Heart left ventricle (tissue), 16 donors: ENCODE measurements around the gene CLEC12A. TPM values are rescaled to one million over a fixed set of nuclear protein-coding genes. Genes with fewer than 3 reads are reported as not detected.
"Not testable (repeated sequence)": the region's sequence is repeated elsewhere in the genome, so short reads cannot be mapped to it uniquely, and the experiment has no call there.

Experiments
- ATAC-seq, 4 donors: fragments of 200-7000 bp; cut with Tn5 transposase; one replicate each; pipeline ENCODE4 v1.9.1; 2020 to 2022; ENCODE audit warnings: moderate library complexity in 4 of 4, mild to moderate bottlenecking in 3 of 4, moderate number of reproducible peaks in 1 of 4
- DNase-seq, 5 donors: peaks; one replicate each; pipeline ENCODE4 v3.0.0-alpha.2; 2020
- H3K27ac ChIP-seq, 12 donors: fragments of 200-600 bp; sonication (generic) in 4 of 12; one replicate each; pipeline versions ENCODE4 v1.5.0 to v1.8.0; 2016 to 2022; ENCODE audit warnings: mild to moderate bottlenecking in 2 of 12
- H3K27me3 ChIP-seq, 9 donors: fragments of 200-600 bp; sonication (generic) in 2 of 9; one replicate each; pipeline versions ENCODE4 v1.5.1 to v1.8.0; 2016 to 2022; ENCODE audit warnings: mild to moderate bottlenecking in 3 of 9
- H3K36me3 ChIP-seq, 9 donors: fragments of 200-600 bp; sonication (generic) in 2 of 9; one replicate each; pipeline versions ENCODE4 v1.5.0 to v1.8.0; 2018 to 2022; ENCODE audit warnings: mild to moderate bottlenecking in 2 of 9
- H3K4me1 ChIP-seq, 12 donors: fragments of 200-600 bp; sonication (generic) in 4 of 12; one replicate each; pipeline versions ENCODE4 v1.5.0 to v1.8.0; 2016 to 2022; ENCODE audit warnings: mild to moderate bottlenecking in 3 of 12
- H3K4me3 ChIP-seq, 12 donors: fragments of 200-600 bp; sonication (generic) in 4 of 12; one replicate each; pipeline versions ENCODE4 v1.5.0 to v1.8.0; 2017 to 2022; ENCODE audit warnings: mild to moderate bottlenecking in 9 of 12, moderate library complexity in 4 of 12
- H3K9me3 ChIP-seq, 12 donors: fragments of 200-600 bp; sonication (generic) in 4 of 12; one replicate each; pipeline versions ENCODE4 v1.5.0 to v1.8.0; 2016 to 2022; ENCODE audit warnings: mild to moderate bottlenecking in 1 of 12
- POLR2A ChIP-seq, 2 donors: fragments of 450-650 bp; IDR thresholded peaks; one replicate each; pipeline ENCODE4 v1.6.1; 2017; ENCODE audit warnings: antibody characterized with exemption in 2 of 2, mild to moderate bottlenecking in 2 of 2, moderate library complexity in 2 of 2
- whole genome bisulfite sequencing, 4 donors: extraction: QIAGEN DNeasy Blood & Tissue Kit in 2 of 4; methylation state at CpG; one replicate each; pipeline versions ENCODE4 v1.1.5 to v1.1.7; 2013 to 2018; 5-methylcytosine and 5-hydroxymethylcytosine counted together
- intact Hi-C, 10 donors: fragments of 100-400 bp; cut with DNase I; formaldehyde crosslinking; loops; one replicate each; pipeline versions ENCODE4 v1.11.1 to v1.14.2; 2022
- polyA plus RNA-seq, 2 donors: library from polyadenylated mRNA; stranded (reverse); fragments of 200-250 nt; gene quantifications; one replicate each; pipeline ENCODE4 v1.2.3, GENCODE V29; 2013
- total RNA-seq, 9 donors: library from RNA; depleted of rRNA in 2 of 9; stranded (reverse); fragments of >200 nt in 2 of 9; fragmentation: NEBNext Ultra II Directional in 3 of 9; extraction: Animal tissue kit (Norgen Biotek cat#: 25700) in 3 of 9; gene quantifications; one replicate each; pipeline versions ENCODE4 v1.1.0 to v1.2.4, GENCODE V29; 2016 to 2023
- TF ChIP-seq, protein P1 (sequence below), 12 donors: fragments of 200-600 bp; sonication (generic) in 4 of 12; IDR thresholded peaks; one replicate each; pipeline versions ENCODE4 v1.5.0 to v1.8.0; 2018 to 2022; ENCODE audit warnings: antibody characterized with exemption in 12 of 12, mild to moderate bottlenecking in 5 of 12
- donor health status: ischemic (EF 13 %, LVEDD 7.1; RV severe dilation, severe dysfunction).
- donor health status: healthy with polysubstance abuse.
- donor health status: DM: no; HTN: yes; CAD: no.
- donor health status: DM: no; HTN: no; CAD: no.
- donor health status: ischemic (EF 25% LVEDD 6.9; RV normal size, moderate dysfunction).
- donor health status: ischemic (EF 25% LVEDD 5.7; RV mildly dilated, moderate dysfunction).
- donor health status: healthy.
- donor health status: DM: yes; HTN: yes; CAD: no.
- donor health status: ischemic (EF 35%, LVEDD 5.7; RV mildly dilated, moderate dysfunction).
- donor health status: nonischemic (EF 11% LVEDD 7.7; RV severe dilation, severe dysfunction).
- donor health status: DM: yes; HTN: yes; CAD: no.
- donor health status: PGD.
- donor health status: ischemic (EF 29% LVEDD 5.4; RV normal size, mild dysfunction).
- donor health status: nonischemic (EF 23%, LVEDD 6.1; RV moderate dilation, normal function).

The CLEC12A gene
- total and polyA plus RNA-seq, 11 donors, result 0.20 to 16.8 (median 1.1) TPM; not detected in 2

DNA sequence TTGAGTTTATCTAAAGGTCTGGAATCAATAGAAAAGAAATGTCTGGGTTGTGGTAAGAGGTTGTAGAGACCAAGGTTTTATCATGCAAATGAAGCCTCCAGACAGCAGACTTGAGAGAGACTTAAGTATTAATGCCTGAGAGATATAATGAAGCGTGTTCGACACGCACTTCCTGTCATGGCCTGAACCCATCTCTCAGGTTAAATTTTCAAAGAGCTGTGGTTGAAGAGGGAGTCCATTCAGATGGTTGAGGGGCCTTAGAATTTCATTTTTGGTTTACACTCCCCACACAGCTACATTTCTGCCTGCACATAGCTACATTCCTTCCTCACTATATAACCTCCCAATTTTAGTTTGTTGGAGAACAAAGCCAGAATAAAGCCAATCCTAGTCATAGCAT, 10.1 kb upstream of the CLEC12A start:
- intact Hi-C loops, result no loop called here
- H3K9me3 ChIP-seq, result no peaks in the 10 kb centered on the region
- no peaks in the 10 kb centered on the region for H3K27me3 ChIP-seq
- WGBS, 4 donors, result 89 to 95% (median 93%) methylated on average over 3 of the region's 3 CpGs
- H3K36me3 ChIP-seq, result no peaks in the 10 kb centered on the region
- ATAC-seq (no peak), DNase-seq (no peak)
- H3K27ac ChIP-seq, result peak overlapping the region in 1 of 12 donors; percentile 75
- H3K4me1 ChIP-seq, result peaks cover 0 to 17% (median 0%) of the 10 kb centered on the region in 12 donors
- TF ChIP-seq, protein P1, sequence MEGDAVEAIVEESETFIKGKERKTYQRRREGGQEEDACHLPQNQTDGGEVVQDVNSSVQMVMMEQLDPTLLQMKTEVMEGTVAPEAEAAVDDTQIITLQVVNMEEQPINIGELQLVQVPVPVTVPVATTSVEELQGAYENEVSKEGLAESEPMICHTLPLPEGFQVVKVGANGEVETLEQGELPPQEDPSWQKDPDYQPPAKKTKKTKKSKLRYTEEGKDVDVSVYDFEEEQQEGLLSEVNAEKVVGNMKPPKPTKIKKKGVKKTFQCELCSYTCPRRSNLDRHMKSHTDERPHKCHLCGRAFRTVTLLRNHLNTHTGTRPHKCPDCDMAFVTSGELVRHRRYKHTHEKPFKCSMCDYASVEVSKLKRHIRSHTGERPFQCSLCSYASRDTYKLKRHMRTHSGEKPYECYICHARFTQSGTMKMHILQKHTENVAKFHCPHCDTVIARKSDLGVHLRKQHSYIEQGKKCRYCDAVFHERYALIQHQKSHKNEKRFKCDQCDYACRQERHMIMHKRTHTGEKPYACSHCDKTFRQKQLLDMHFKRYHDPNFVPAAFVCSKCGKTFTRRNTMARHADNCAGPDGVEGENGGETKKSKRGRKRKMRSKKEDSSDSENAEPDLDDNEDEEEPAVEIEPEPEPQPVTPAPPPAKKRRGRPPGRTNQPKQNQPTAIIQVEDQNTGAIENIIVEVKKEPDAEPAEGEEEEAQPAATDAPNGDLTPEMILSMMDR (IDR thresholded peaks at IDR 0.05), result no peak
- TF ChIP-seq POLR2A (IDR thresholded peaks at IDR 0.05), result no peak
- H3K4me3 ChIP-seq, result no peak overlapping the region

DNA sequence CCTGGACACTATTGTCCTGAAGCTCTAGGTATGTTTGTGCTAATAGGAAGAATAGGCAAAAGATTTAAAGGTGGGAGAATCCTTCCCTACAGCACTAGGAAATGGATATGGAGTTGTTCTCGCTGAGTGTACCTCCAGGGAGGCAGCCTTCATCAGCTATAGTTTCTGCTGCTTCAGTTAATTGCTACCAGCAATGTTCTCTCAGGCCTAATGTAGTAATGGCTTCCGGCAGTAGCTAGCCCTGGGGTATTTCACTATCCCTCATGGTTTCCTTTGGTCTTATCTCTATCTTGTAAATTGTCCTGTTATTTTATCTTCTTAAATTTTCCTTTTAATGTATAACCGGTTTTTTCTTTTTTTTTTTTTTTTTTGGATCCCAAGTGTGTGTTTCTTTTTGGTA, 9.3 kb upstream of the CLEC12A start:
- WGBS, 4 donors, result 60 to 80% (median 75%) methylated on average over 3 of the region's 3 CpGs
- Histone ChIP-seq H3K9me3 (no peaks in the 10 kb centered on the region), H3K36me3 (no peaks in the 10 kb centered on the region), H3K4me1 (peaks cover 0 to 17% (median 0%) of the 10 kb centered on the region in 12 donors), H3K27me3 (no peaks in the 10 kb centered on the region), H3K4me3 (no peak overlapping the region), H3K27ac (no peak overlapping the region)
- ATAC-seq (no peak), DNase-seq (no peak)
- TF ChIP-seq POLR2A (IDR thresholded peaks at IDR 0.05), result no peak
- TF ChIP-seq, protein P1 (IDR thresholded peaks at IDR 0.05), result no peak
- intact Hi-C loops, result no loop called here

DNA sequence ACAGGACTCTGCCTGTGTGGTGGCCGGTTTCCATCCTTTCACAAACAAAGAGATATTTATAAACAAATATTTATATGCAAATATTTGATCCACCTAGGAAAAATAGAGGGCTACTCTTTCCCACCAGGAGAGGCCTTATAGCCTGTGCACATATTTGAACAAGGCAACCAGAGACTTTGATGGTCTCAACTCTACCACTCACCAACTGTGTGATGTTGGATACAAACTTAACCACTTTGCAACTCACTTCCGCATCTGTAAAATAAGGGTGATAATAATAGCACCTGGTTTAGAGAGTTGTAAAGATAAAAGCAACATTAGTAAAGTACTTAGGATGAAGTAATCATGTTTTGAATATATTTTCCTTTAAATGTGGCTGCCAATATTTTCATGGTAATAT, 1.5 kb upstream of the CLEC12A start:
- Histone ChIP-seq H3K36me3 (no peaks in the 10 kb centered on the region), H3K4me1 (no peaks in the 10 kb centered on the region), H3K27ac (no peak overlapping the region), H3K27me3 (no peaks in the 10 kb centered on the region), H3K9me3 (no peaks in the 10 kb centered on the region), H3K4me3 (no peak overlapping the region)
- TF ChIP-seq, protein P1 (IDR thresholded peaks at IDR 0.05), result no peak
- TF ChIP-seq POLR2A (IDR thresholded peaks at IDR 0.05), result no peak
- ATAC-seq, result no peak
- DNase-seq, result no peak
- intact Hi-C loops, result no loop called here
- WGBS, 4 donors, result 83 to 94% (median 85%) methylated on average over 2 of the region's 2 CpGs

DNA sequence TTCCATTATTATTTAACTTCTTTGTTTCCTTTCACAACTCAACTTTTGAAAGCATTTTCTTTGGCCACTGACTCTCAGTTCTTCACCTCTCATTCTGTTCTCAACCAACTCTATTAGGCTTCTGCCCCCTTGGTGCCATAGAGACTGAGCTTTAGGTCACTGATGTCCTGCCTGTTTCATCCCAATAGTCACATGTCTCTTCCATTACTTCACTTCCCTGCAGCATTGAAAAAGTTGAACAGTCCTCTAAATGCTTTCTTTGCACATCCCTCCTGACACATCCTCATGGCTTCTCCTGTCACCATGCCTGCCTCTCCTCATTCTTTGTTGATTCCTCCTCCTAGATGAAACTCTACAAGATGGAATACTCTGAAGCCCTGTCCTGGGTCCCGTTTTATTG, 2.7 kb downstream of the CLEC12A start:
- DNase-seq (no peak), ATAC-seq (no peak)
- peak overlapping the region in 1 of 12 donors; percentile 51 for H3K4me3 ChIP-seq
- H3K9me3 ChIP-seq, result no peaks in the 10 kb centered on the region
- 60 to 71% (median 64%) methylated on average over 1 of the region's 1 CpG for WGBS, 4 donors
- H3K4me1 ChIP-seq, result peaks cover 0 to 10% (median 0%) of the 10 kb centered on the region in 12 donors
- H3K27me3 ChIP-seq, result no peaks in the 10 kb centered on the region
- H3K27ac ChIP-seq, result peak overlapping the region in 1 of 12 donors; percentile 80
- intact Hi-C loops, result no loop called here
- TF ChIP-seq, protein P1 (IDR thresholded peaks at IDR 0.05), result no peak
- TF ChIP-seq POLR2A (IDR thresholded peaks at IDR 0.05), result no peak
- no peaks in the 10 kb centered on the region for H3K36me3 ChIP-seq

DNA sequence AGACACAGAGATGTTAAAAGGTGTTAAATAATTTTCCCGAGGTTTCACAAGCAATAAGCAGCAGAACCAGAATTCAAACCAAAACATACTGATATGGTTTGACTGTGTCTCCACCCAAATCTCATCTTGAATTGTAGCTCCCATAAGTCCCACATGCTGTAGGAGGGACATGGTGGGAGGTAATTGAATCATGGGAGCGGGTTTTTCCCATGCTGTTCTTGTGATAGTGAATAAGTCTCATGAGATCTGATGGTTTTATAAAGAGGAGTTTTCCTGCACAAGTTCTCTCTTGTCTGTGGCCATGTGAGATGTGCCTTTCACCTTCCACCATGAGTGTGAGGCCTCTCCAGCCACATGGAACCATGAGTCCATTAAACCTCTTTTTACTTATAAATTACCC, 3.5 kb downstream of the CLEC12A start:
- H3K9me3 ChIP-seq, H3K4me1 ChIP-seq, H3K27me3 ChIP-seq, DNase-seq, ATAC-seq, H3K36me3 ChIP-seq, intact Hi-C loops, H3K27ac ChIP-seq: not testable (repeated sequence)
- WGBS, 4 donors, result 87 to 94% (median 93%) methylated on average over 2 of the region's 2 CpGs
- H3K4me3 ChIP-seq, result peak overlapping the region in 1 of 12 donors; percentile 51
